ENCODE data around the gene FKBP1A.
A peak's percentile ranks its signal among the peaks of the same experiment; 100 is the strongest.

FKBP1A gene

GRCh38 chr20:1382670-1383069, 10.2 kb downstream of the FKBP1A start:
- no peak for DNase-seq

GRCh38 chr20:1381753-1382591, 10.9 kb downstream of the FKBP1A start:
- peak; percentile 66 for DNase-seq

GRCh38 chr20:1378735-1379125, 14.1 kb downstream of the FKBP1A start:
- no peak for DNase-seq

DNA sequence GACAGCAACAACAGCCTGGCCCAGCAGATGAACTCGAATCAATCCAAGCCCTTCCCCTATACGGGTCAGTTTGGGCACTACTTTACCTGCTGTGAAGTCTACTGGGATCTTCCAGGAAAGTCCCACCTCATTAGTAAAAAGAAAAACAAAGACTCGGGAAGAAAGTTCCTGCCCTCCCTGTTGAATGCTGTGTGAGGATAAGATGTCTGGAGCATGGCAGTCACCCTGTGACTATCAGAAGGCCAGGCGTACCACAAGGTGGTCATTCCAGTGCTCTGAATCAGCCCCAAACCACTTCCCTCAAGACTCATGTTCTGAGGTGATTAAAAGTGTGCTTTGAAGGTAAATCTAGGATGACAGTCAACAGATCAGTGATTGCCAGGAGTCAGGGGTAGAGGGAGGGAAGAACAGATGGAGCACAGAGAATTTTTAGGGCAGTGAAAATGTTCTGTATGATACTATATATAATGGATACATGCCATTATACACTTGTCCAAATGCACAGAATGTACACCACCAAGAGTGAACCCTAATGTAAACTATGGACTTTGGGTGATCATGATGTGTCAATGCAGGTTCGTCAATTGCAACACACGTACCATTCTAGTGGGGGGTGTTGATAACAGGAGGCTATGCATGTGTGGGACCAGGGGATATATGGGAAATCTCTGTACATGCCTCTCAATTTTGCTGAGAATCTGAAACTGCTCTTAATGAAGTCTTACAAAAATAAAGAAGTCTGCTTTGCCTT, 14.7 kb downstream of the FKBP1A start:
- no peak for DNase-seq

GRCh38 chr20:1377341-1377871, 15.4 kb downstream of the FKBP1A start:
- no peak for DNase-seq

GRCh38 chr20:1376408-1377270, 16.2 kb downstream of the FKBP1A start:
- no peak for DNase-seq

GRCh38 chr20:1376007-1376406, 16.8 kb downstream of the FKBP1A start:
- no peak for DNase-seq

DNA sequence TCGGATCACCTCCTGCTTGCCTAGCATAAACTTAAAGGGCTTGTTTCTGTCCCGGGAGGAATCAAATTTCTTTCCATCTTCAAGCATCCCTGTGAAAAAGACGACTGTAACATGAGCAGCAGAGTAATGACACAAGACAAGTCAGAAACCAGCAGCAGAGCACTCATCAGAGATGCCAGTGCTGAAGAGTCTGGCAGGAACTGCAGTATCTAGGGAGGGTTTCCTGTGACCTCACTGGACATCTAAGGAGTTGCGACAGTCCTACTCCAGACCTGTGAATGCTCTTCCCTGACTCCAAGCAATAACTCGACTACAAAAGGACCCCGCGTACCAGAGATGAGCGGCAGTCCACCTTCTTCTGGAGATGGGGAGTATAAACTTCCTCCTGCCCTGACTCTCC, 17.3 kb downstream of the FKBP1A start:
- no peak for DNase-seq

GRCh38 chr20:1374246-1374645, 18.6 kb downstream of the FKBP1A start:
- DNase-seq: no peak

GRCh38 chr20:1373614-1374013, 19.2 kb downstream of the FKBP1A start:
- no peak for DNase-seq

- no peak for DNase-seq
Observed at GRCh38 chr20:1373036-1373435, 19.8 kb downstream of the FKBP1A start.

DNA sequence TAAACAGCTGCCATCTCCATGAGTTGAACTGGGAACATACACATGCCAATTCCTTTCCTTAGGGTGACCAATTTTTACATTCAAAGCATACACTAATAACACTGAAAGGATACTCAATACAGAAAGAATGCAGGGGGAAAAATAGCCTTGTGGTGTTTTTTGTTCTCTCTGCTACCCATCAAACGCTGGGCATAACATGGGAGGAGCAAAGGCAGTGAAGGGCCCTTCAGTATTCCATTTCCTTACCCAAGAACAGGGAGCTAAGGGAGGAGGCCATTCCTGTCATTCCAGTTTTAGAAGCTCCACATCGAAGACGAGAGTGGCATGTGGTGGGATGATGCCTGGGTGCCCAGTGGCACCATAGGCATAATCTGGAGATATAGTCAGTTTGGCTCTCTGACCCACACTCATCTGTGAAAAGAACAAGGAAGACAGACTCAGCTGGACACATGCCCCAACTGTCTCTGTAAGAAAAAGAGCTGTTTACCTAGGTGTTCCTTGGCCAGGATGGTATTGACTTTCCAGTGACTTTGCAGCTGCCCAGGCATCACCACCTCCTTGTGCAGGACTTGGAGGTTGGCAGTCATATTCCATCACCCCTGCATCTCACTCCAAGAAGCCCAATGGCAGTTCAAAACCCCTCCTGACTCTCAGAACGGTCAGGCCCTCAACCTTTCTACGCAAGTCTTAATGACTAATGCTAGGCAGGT, 20.9 kb downstream of the FKBP1A start:
- DNase-seq: no peak

- DNase-seq: no peak
Observed at GRCh38 chr20:1371202-1371782, 21.6 kb downstream of the FKBP1A start.

GRCh38 chr20:1370548-1371110, 22.2 kb downstream of the FKBP1A start:
- DNase-seq: no peak

- no peak for DNase-seq
Observed at GRCh38 chr20:1369970-1370369, 22.9 kb downstream of the FKBP1A start.

GRCh38 chr20:1368448-1369199, 24.2 kb downstream of the FKBP1A start:
- DNase-seq: no peak

- no peak for DNase-seq
Observed at GRCh38 chr20:1367479-1367878, 25.4 kb downstream of the FKBP1A start.

DNA sequence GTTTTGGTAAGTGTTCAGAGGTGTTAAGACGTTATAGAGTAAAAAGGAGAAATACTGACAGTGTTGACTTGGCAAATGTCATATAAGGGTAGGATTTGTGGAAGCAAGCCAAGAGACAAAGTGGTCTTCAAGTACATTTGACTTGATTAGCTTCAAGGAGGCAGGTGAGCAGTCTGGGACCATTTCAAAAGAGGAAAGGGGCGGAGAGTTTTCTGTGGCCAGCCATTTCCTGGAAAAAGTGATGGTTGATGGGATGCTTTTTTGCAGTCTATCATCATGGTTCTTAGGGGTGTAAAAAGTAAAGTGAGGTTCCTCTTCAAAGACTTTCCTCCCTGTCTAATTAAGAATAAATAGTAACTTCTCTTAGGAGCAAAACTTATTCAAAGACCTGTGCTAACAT, 28.7 kb downstream of the FKBP1A start:
- no peak for DNase-seq

DNA sequence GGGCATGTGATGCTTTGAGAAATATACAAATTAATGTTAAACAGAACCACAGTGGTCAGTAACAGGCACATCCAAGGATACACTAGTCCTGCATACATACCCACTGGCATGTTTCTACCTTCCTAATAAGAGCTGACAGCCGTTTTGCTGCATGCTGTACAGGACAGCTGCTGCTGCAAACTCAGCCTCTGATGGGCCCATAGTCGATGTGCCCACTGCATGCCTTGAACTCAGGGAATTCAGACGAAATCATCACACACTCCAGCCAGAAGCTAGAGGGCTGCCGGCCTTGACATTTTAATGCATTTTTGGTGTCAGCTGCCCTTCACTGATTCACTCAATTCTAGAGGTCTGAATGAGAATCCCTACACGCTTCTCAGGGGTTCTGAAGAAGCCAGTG, 29.3 kb downstream of the FKBP1A start:
- DNase-seq: no peak

GRCh38 chr20:1362484-1362883, 30.4 kb downstream of the FKBP1A start:
- DNase-seq: no peak
